Neural cell (in vitro differentiated cells): ENCODE results near the gene HIVEP3. TPM values are rescaled to one million over a fixed set of nuclear protein-coding genes. Genes with fewer than 3 reads are reported as not detected.

Experiments
- H2AFZ ChIP-seq: fragments of 200-600, 300-800 bp; sonication (generic), shearing (Covaris generic); 2 replicates; pipeline ENCODE4 v1.6.0; 2014; ENCODE audit warnings: low read depth, mild to moderate bottlenecking, antibody characterized with exemption, low read length, moderate library complexity
- H3F3A ChIP-seq: fragments of 200-600 bp; shearing (Covaris generic); 2 replicates; pipeline ENCODE4 v1.6.1; 2016; ENCODE audit warnings: mild to moderate bottlenecking, moderate library complexity, mixed read lengths, antibody characterized with exemption, low read length; ENCODE audit not compliant: insufficient read depth, poor library complexity, severe bottlenecking
- H3K27ac ChIP-seq: fragments of 200-600, 300-800 bp; sonication (generic), shearing (Covaris generic); 2 replicates; pipeline ENCODE4 v1.5.1; 2014; ENCODE audit warnings: mild to moderate bottlenecking, low read length, moderate library complexity
- H3K27me3 ChIP-seq: fragments of 300-800, 200-600 bp; sonication (generic), shearing (Covaris generic); 2 replicates; pipeline ENCODE4 v1.6.0; 2014; ENCODE audit warnings: mild to moderate bottlenecking, low read depth, low read length, moderate library complexity; ENCODE audit not compliant: insufficient read depth
- H3K36me3 ChIP-seq: fragments of 300-800, 200-600 bp; sonication (generic), shearing (Covaris generic); 2 replicates; pipeline ENCODE4 v1.5.1; 2014; ENCODE audit warnings: mild to moderate bottlenecking, antibody characterized with exemption, low read length, moderate library complexity; ENCODE audit not compliant: insufficient read depth
- H3K4me2 ChIP-seq: fragments of 300-800, 200-600 bp; sonication (generic), shearing (Covaris generic); 2 replicates; pipeline ENCODE4 v1.6.0; 2014; ENCODE audit warnings: mild to moderate bottlenecking, low read length
- H3K4me3 ChIP-seq: fragments of 300-800, 200-600 bp; sonication (generic), shearing (Covaris generic); 2 replicates; pipeline ENCODE4 v1.5.1; 2014; ENCODE audit warnings: mild to moderate bottlenecking, low read length, moderate library complexity
- H3K79me2 ChIP-seq: fragments of 200-600 bp; shearing (Covaris generic); replicated peaks from 2 replicates; pipeline ENCODE4 v1.6.0; 2014; ENCODE audit warnings: mild to moderate bottlenecking, low read length, moderate library complexity; ENCODE audit not compliant: insufficient read depth
- H3K9ac ChIP-seq: fragments of 300-800, 200-600 bp; sonication (generic), shearing (Covaris generic); 2 replicates; pipeline ENCODE4 v1.6.1; 2016; ENCODE audit warnings: mild to moderate bottlenecking, low read length, mixed read lengths
- H3K9me2 ChIP-seq: fragments of 200-600 bp; shearing (Covaris generic); 2 replicates; pipeline ENCODE4 v1.6.1; 2016; ENCODE audit warnings: mild to moderate bottlenecking, low read length, mixed read lengths; ENCODE audit not compliant: insufficient read depth
- H3K9me3 ChIP-seq: fragments of 200-600, 300-800 bp; sonication (generic), shearing (Covaris generic); 2 replicates; pipeline ENCODE4 v1.6.1; 2016; ENCODE audit warnings: mild to moderate bottlenecking, mixed run types, low read length, moderate library complexity, mixed read lengths
- H4K20me1 ChIP-seq: fragments of 200-600 bp; shearing (Covaris generic); 2 replicates; pipeline ENCODE4 v1.6.1; 2016; ENCODE audit warnings: mild to moderate bottlenecking, mixed run types; ENCODE audit not compliant: insufficient read depth
- EP300 ChIP-seq: fragments of 450-650 bp; conservative IDR thresholded peaks from 2 replicates; pipeline ENCODE4 v1.6.1; 2014; ENCODE audit warnings: antibody characterized with exemption, mild to moderate bottlenecking, moderate library complexity; ENCODE audit not compliant: poor library complexity, severe bottlenecking
- EZH2 ChIP-seq: fragments of 200-600, 300-800 bp; shearing (Covaris generic), sonication (generic); IDR thresholded peaks from 2 replicates; pipeline ENCODE4 v1.6.1; 2014; ENCODE audit warnings: antibody characterized with exemption, low read length, borderline replicate concordance, mild to moderate bottlenecking; ENCODE audit not compliant: insufficient read depth, poor library complexity, severe bottlenecking
- MXI1 ChIP-seq: fragments of 450-650 bp; conservative IDR thresholded peaks from 2 replicates; pipeline ENCODE4 v1.6.1; 2014; ENCODE audit warnings: antibody characterized with exemption, mild to moderate bottlenecking; ENCODE audit not compliant: poor library complexity, severe bottlenecking
- POLR2AphosphoS5 ChIP-seq: IDR thresholded peaks from 2 replicates; pipeline ENCODE4 v1.6.1; 2012
- RAD21 ChIP-seq: fragments of 450-650 bp; conservative IDR thresholded peaks from 2 replicates; pipeline ENCODE4 v1.6.1; 2014; ENCODE audit warnings: antibody characterized with exemption, mild to moderate bottlenecking, moderate library complexity
- REST ChIP-seq: IDR thresholded peaks from 2 replicates; pipeline ENCODE4 v1.6.1; 2012; ENCODE audit warnings: borderline replicate concordance
- SMC3 ChIP-seq: fragments of 450-650 bp; conservative IDR thresholded peaks from 2 replicates; pipeline ENCODE4 v1.6.1; 2014; ENCODE audit warnings: antibody characterized with exemption, mild to moderate bottlenecking, moderate library complexity; ENCODE audit not compliant: poor library complexity
- TAF1 ChIP-seq: IDR thresholded peaks from 2 replicates; pipeline ENCODE4 v1.6.1; 2012; ENCODE audit warnings: low read depth
- polyA plus RNA-seq: library from polyadenylated mRNA; depleted of rRNA; stranded (reverse); fragments of >200 nt; gene quantifications from 2 replicates; pipeline ENCODE4 v1.2.3, GENCODE V29; 2014
- TF ChIP-seq, protein P1 (sequence below): fragments of 450-650 bp; IDR thresholded peaks from 2 replicates; pipeline ENCODE4 v1.5.1; 2014; ENCODE audit warnings: antibody characterized with exemption, mild to moderate bottlenecking, moderate library complexity; ENCODE audit not compliant: poor library complexity, severe bottlenecking

The HIVEP3 gene
- polyA plus RNA-seq, 1 donor from 2014 or later: 2.6 TPM

DNA sequence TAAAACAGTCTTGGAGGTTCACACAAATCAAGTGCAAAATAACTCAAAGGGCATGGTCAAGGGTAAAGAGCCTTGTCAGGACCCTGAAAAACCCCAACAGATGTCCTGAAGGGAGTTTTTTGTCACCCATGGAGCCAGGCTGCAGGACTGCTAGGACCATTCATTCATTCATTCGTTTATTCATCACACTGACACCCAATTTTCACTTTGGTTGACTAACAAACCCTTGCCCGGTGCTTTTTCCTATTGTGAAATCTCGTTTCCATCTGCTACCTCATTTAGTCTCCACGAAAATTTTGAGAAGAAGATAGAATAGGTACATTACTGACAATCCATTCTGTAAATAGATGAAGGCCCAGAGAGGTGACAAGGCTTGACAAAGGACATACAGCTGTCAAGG is 216.0 kb downstream of the HIVEP3 start:
- Histone ChIP-seq H4K20me1 (no peaks in the 10 kb centered on the region), H3K4me2 (no peak overlapping the region), H3F3A (no peaks in the 10 kb centered on the region), H3K27ac (no peak overlapping the region), H3K79me2 (no peaks in the 10 kb centered on the region), H3K9me3 (no peaks in the 10 kb centered on the region), H3K4me3 (no peak overlapping the region), H3K9me2 (no peaks in the 10 kb centered on the region), H2AFZ (no peak overlapping the region), H3K27me3 (no peaks in the 10 kb centered on the region), H3K36me3 (no peaks in the 10 kb centered on the region), H3K9ac (no peak overlapping the region)
- TF ChIP-seq TAF1 (no peak), RAD21 (no peak), EP300 (no peak), REST (no peak), EZH2 (no peak), POLR2AphosphoS5 (no peak), MXI1 (no peak), SMC3 (no peak)
- TF ChIP-seq, protein P1, sequence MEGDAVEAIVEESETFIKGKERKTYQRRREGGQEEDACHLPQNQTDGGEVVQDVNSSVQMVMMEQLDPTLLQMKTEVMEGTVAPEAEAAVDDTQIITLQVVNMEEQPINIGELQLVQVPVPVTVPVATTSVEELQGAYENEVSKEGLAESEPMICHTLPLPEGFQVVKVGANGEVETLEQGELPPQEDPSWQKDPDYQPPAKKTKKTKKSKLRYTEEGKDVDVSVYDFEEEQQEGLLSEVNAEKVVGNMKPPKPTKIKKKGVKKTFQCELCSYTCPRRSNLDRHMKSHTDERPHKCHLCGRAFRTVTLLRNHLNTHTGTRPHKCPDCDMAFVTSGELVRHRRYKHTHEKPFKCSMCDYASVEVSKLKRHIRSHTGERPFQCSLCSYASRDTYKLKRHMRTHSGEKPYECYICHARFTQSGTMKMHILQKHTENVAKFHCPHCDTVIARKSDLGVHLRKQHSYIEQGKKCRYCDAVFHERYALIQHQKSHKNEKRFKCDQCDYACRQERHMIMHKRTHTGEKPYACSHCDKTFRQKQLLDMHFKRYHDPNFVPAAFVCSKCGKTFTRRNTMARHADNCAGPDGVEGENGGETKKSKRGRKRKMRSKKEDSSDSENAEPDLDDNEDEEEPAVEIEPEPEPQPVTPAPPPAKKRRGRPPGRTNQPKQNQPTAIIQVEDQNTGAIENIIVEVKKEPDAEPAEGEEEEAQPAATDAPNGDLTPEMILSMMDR: no peak

- TF ChIP-seq POLR2AphosphoS5: no peak
- TF ChIP-seq, protein P1: no peak
- no peak overlapping the region for H2AFZ ChIP-seq
- H3K36me3 ChIP-seq: no peaks in the 10 kb centered on the region
- no peak overlapping the region for H3K9ac ChIP-seq
- H3K27ac ChIP-seq: no peak overlapping the region
- H3K27me3 ChIP-seq: no peaks in the 10 kb centered on the region
- no peaks in the 10 kb centered on the region for H3K9me3 ChIP-seq
- no peaks in the 10 kb centered on the region for H3F3A ChIP-seq
- no peaks in the 10 kb centered on the region for H4K20me1 ChIP-seq
- H3K79me2 ChIP-seq: no peaks in the 10 kb centered on the region
- no peak overlapping the region for H3K4me3 ChIP-seq
- no peaks in the 10 kb centered on the region for H3K9me2 ChIP-seq
- H3K4me2 ChIP-seq: no peak overlapping the region
Observed at GRCh38 chr1:41700986-41701535, 217.7 kb downstream of the HIVEP3 start.
